ENCODE measurements around the gene HBB. TPM values are rescaled to one million over a fixed set of nuclear protein-coding genes. Genes with fewer than 3 reads are reported as not detected.
A peak's percentile ranks its signal among the peaks of the same experiment; 100 is the strongest.

The HBB gene
- total RNA-seq, 2 experiments from 2014 or later = not detected

GRCh38 chr11:5241458-5241857, 14.6 kb upstream of the HBB start:
- H3K27me3 Mint-ChIP-seq = peaks cover 5% of the 10 kb centered on the region
- no peaks in the 10 kb centered on the region for H3K4me1 Mint-ChIP-seq
- H3K36me3 Mint-ChIP-seq = no peaks in the 10 kb centered on the region
- CTCF ChIA-PET = no interaction called here
- no peaks in the 10 kb centered on the region for H3K9me3 Mint-ChIP-seq (ENCODE audit: low read depth)
- no peak for ATAC-seq
- no peak overlapping the region for H3K27ac Mint-ChIP-seq
- H3K4me3 Mint-ChIP-seq = no peak overlapping the region
- DNase-seq = no peak

GRCh38 chr11:5240458-5240857, 13.6 kb upstream of the HBB start:
- CTCF ChIA-PET = no interaction called here

GRCh38 chr11:5240056-5240455, 13.2 kb upstream of the HBB start:
- Mint-ChIP-seq H3K4me3 (no peak overlapping the region), H3K9me3 (ENCODE audit: low read depth) (no peaks in the 10 kb centered on the region), H3K4me1 (no peaks in the 10 kb centered on the region), H3K27me3 (peaks cover 16% of the 10 kb centered on the region), H3K36me3 (no peaks in the 10 kb centered on the region), H3K27ac (no peak overlapping the region)
- CTCF ChIA-PET = no interaction called here
- DNase-seq = no peak
- ATAC-seq = no peak

More at GRCh38 chr11:5240458-5240857, 13.6 kb upstream of the HBB start:
- H3K9me3 Mint-ChIP-seq (ENCODE audit: low read depth) = no peaks in the 10 kb centered on the region
- DNase-seq = no peak
- no peaks in the 10 kb centered on the region for H3K4me1 Mint-ChIP-seq
- ATAC-seq = no peak
- H3K27ac Mint-ChIP-seq = no peak overlapping the region
- no peak overlapping the region for H3K4me3 Mint-ChIP-seq
- H3K27me3 Mint-ChIP-seq = peaks cover 13% of the 10 kb centered on the region
- H3K36me3 Mint-ChIP-seq = no peaks in the 10 kb centered on the region

GRCh38 chr11:5239046-5239445, 12.2 kb upstream of the HBB start:
- Mint-ChIP-seq H3K27ac (no peak overlapping the region), H3K9me3 (ENCODE audit: low read depth) (no peaks in the 10 kb centered on the region), H3K27me3 (peaks cover 16% of the 10 kb centered on the region), H3K36me3 (no peaks in the 10 kb centered on the region), H3K4me3 (no peak overlapping the region), H3K4me1 (peaks cover 6% of the 10 kb centered on the region)
- DNase-seq (no peak), ATAC-seq (no peak)
- CTCF ChIA-PET = no interaction called here

GRCh38 chr11:5238486-5238885, 11.6 kb upstream of the HBB start:
- Mint-ChIP-seq H3K4me3 (no peak overlapping the region), H3K9me3 (ENCODE audit: low read depth) (no peaks in the 10 kb centered on the region), H3K27ac (no peak overlapping the region), H3K4me1 (peaks cover 10% of the 10 kb centered on the region), H3K36me3 (no peaks in the 10 kb centered on the region), H3K27me3 (peaks cover 16% of the 10 kb centered on the region)
- ATAC-seq (no peak), DNase-seq (no peak)
- CTCF ChIA-PET = no interaction called here

GRCh38 chr11:5237420-5237819, 10.5 kb upstream of the HBB start:
- Mint-ChIP-seq H3K4me1 (peaks cover 10% of the 10 kb centered on the region), H3K36me3 (no peaks in the 10 kb centered on the region), H3K4me3 (no peak overlapping the region), H3K9me3 (ENCODE audit: low read depth) (no peaks in the 10 kb centered on the region), H3K27ac (no peak overlapping the region), H3K27me3 (peaks cover 16% of the 10 kb centered on the region)
- DNase-seq (no peak), ATAC-seq (no peak)
- CTCF ChIA-PET = no interaction called here

- Mint-ChIP-seq H3K4me3 (no peak overlapping the region), H3K4me1 (peaks cover 10% of the 10 kb centered on the region), H3K27me3 (peaks cover 16% of the 10 kb centered on the region), H3K36me3 (no peaks in the 10 kb centered on the region), H3K9me3 (ENCODE audit: low read depth) (no peaks in the 10 kb centered on the region), H3K27ac (no peak overlapping the region)
- no peak for ATAC-seq
- CTCF ChIA-PET = no interaction called here
- DNase-seq = no peak
Observed at GRCh38 chr11:5235364-5236095, 8.7 kb upstream of the HBB start.

GRCh38 chr11:5234381-5234834, 7.5 kb upstream of the HBB start, which contains the start of gene HBD:
Gene HBD (minus strand): TSS chr11:5234483. CDS start chr11:5234433, 50 bp downstream.
- CTCF ChIA-PET = no interaction called here
- H3K4me3 Mint-ChIP-seq = no peak within 1 kb of the TSS
- peak; percentile 75 for ATAC-seq

GRCh38 chr11:5233307-5233706, 6.4 kb upstream of the HBB start:
- DNase-seq (no peak), ATAC-seq (no peak)
- peaks cover 10% of the 10 kb centered on the region for H3K4me1 Mint-ChIP-seq
- CTCF ChIA-PET = no interaction called here
- H3K9me3 Mint-ChIP-seq (ENCODE audit: low read depth) = no peaks in the 10 kb centered on the region
- H3K36me3 Mint-ChIP-seq = no peaks in the 10 kb centered on the region
- no peak overlapping the region for H3K4me3 Mint-ChIP-seq
- peaks cover 14% of the 10 kb centered on the region for H3K27me3 Mint-ChIP-seq
- no peak overlapping the region for H3K27ac Mint-ChIP-seq

More at GRCh38 chr11:5234381-5234834, 7.5 kb upstream of the HBB start, which contains the start of gene HBD:
- no peaks in the 10 kb centered on the region for H3K36me3 Mint-ChIP-seq
- DNase-seq = no peak
- peaks cover 16% of the 10 kb centered on the region for H3K27me3 Mint-ChIP-seq
- H3K9me3 Mint-ChIP-seq (ENCODE audit: low read depth) = no peaks in the 10 kb centered on the region
- peaks cover 10% of the 10 kb centered on the region for H3K4me1 Mint-ChIP-seq
- no peak within 1 kb of the TSS for H3K27ac Mint-ChIP-seq

- Mint-ChIP-seq H3K27me3 (peaks cover 14% of the 10 kb centered on the region), H3K4me1 (peaks cover 10% of the 10 kb centered on the region), H3K27ac (no peak overlapping the region), H3K36me3 (no peaks in the 10 kb centered on the region), H3K4me3 (no peak overlapping the region), H3K9me3 (ENCODE audit: low read depth) (no peaks in the 10 kb centered on the region)
- CTCF ChIA-PET = no interaction called here
- ATAC-seq (no peak), DNase-seq (no peak)
Observed at GRCh38 chr11:5232821-5233220, 6.0 kb upstream of the HBB start.

- Mint-ChIP-seq H3K4me3 (no peak overlapping the region), H3K36me3 (no peaks in the 10 kb centered on the region), H3K27me3 (peaks cover 11% of the 10 kb centered on the region), H3K4me1 (peaks cover 10% of the 10 kb centered on the region), H3K27ac (no peak overlapping the region), H3K9me3 (ENCODE audit: low read depth) (no peaks in the 10 kb centered on the region)
- CTCF ChIA-PET = no interaction called here
- DNase-seq (no peak), ATAC-seq (no peak)
Observed at GRCh38 chr11:5232176-5232575, 5.3 kb upstream of the HBB start.

- H3K4me1 Mint-ChIP-seq = peaks cover 10% of the 10 kb centered on the region
- H3K27ac Mint-ChIP-seq = no peak overlapping the region
- no peaks in the 10 kb centered on the region for H3K9me3 Mint-ChIP-seq (ENCODE audit: low read depth)
- DNase-seq = no peak
- CTCF ChIA-PET = no interaction called here
- H3K36me3 Mint-ChIP-seq = no peaks in the 10 kb centered on the region
- peaks cover 9% of the 10 kb centered on the region for H3K27me3 Mint-ChIP-seq
- no peak overlapping the region for H3K4me3 Mint-ChIP-seq
- no peak for ATAC-seq
Observed at GRCh38 chr11:5231111-5231510, 4.2 kb upstream of the HBB start.

GRCh38 chr11:5230266-5230665, 3.4 kb upstream of the HBB start:
- Mint-ChIP-seq H3K4me3 (no peak overlapping the region), H3K36me3 (no peaks in the 10 kb centered on the region), H3K4me1 (peaks cover 10% of the 10 kb centered on the region), H3K27ac (no peak overlapping the region), H3K27me3 (peaks cover 2% of the 10 kb centered on the region), H3K9me3 (ENCODE audit: low read depth) (no peaks in the 10 kb centered on the region)
- ATAC-seq (no peak), DNase-seq (no peak)
- CTCF ChIA-PET = no interaction called here

- H3K27me3 Mint-ChIP-seq = no peaks in the 10 kb centered on the region
- ATAC-seq (no peak), DNase-seq (no peak)
- no peak overlapping the region for H3K27ac Mint-ChIP-seq
- peaks cover 10% of the 10 kb centered on the region for H3K4me1 Mint-ChIP-seq
- H3K4me3 Mint-ChIP-seq = no peak overlapping the region
- H3K36me3 Mint-ChIP-seq = no peaks in the 10 kb centered on the region
- no peaks in the 10 kb centered on the region for H3K9me3 Mint-ChIP-seq (ENCODE audit: low read depth)
- CTCF ChIA-PET = no interaction called here
Observed at GRCh38 chr11:5229796-5230195, 2.9 kb upstream of the HBB start.

Measured in activated CD8-positive, alpha-beta memory T cell treated with anti-CD3 and anti-CD28 coated beads, Interleukin-2, amount 10 ng/mL, durations not matched to agents 7 days and 5 days (primary cell).